Measurements from ENCODE around the gene USP25.

DNA sequence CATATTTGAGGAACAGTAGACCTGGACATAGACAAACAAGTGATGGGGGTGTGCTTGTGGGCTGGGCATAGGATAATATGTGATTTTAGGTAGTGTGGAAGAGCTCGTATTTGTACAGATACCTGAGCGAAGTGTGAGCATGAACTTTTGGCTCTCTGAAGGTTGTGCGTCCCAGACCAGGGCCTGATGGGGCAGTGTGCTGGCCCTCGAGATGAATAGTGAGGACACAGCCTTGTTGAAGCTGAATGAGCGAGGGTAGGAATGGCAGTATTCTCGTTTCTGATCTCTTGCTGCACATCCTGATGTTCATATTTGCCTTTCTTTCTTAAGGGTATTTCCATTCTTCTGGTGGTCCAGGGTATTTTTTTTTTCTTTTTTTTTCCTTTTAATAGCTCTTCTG is 41.5 kb downstream of the USP25 start:
- TF ChIP-seq, protein P1, sequence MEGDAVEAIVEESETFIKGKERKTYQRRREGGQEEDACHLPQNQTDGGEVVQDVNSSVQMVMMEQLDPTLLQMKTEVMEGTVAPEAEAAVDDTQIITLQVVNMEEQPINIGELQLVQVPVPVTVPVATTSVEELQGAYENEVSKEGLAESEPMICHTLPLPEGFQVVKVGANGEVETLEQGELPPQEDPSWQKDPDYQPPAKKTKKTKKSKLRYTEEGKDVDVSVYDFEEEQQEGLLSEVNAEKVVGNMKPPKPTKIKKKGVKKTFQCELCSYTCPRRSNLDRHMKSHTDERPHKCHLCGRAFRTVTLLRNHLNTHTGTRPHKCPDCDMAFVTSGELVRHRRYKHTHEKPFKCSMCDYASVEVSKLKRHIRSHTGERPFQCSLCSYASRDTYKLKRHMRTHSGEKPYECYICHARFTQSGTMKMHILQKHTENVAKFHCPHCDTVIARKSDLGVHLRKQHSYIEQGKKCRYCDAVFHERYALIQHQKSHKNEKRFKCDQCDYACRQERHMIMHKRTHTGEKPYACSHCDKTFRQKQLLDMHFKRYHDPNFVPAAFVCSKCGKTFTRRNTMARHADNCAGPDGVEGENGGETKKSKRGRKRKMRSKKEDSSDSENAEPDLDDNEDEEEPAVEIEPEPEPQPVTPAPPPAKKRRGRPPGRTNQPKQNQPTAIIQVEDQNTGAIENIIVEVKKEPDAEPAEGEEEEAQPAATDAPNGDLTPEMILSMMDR (optimal IDR thresholded peaks at IDR 0.05 in 1 of 3, IDR thresholded peaks at IDR 0.05 in 1 of 3, conservative IDR thresholded peaks at IDR 0.05 in 1 of 3; ENCODE audit: extremely low read depth in 1 of 3, insufficient read depth in 2 of 3, low read length in 3 of 3): no peak
- TF ChIP-seq EZH2 (IDR thresholded peaks at IDR 0.05; ENCODE audit: low read length): no peak
